Thyroid gland (tissue), 4 donors: ENCODE measurements around the gene EYS. TPM values are rescaled to one million over a fixed set of nuclear protein-coding genes. Genes with fewer than 3 reads are reported as not detected.
"Not testable (repeated sequence)": the region's sequence is repeated elsewhere in the genome, so short reads cannot be mapped to it uniquely, and the experiment has no call there.

Experiments
- DNase-seq, 2 donors: peaks; one replicate each; pipeline ENCODE4 v3.0.0-alpha.2; 2019
- H3K27ac ChIP-seq, 3 donors: fragments of 200-600 bp; sonication (generic); 1 replicate in 2 of 3; 2 replicates in 1 of 3; pipeline ENCODE4 v1.5.1; 2016 to 2019; ENCODE audit warnings: mild to moderate bottlenecking in 1 of 3, moderate library complexity in 1 of 3
- H3K27me3 ChIP-seq: fragments of 200-600 bp; sonication (generic); one replicate; pipeline ENCODE4 v1.5.1; 2019
- H3K36me3 ChIP-seq, 2 donors: fragments of 200-600 bp; sonication (generic); one replicate each; pipeline ENCODE4 v1.5.1; 2016 to 2019
- H3K4me1 ChIP-seq, 2 donors: fragments of 200-600 bp; sonication (generic); one replicate each; pipeline ENCODE4 v1.5.1; 2017 to 2019
- H3K4me3 ChIP-seq, 3 donors: fragments of 200-600 bp; sonication (generic); replicated peaks in 1 of 3; 1 replicate in 2 of 3; 2 replicates in 1 of 3; pipeline ENCODE4 v1.5.1; 2016; ENCODE audit warnings: mild to moderate bottlenecking in 1 of 3
- H3K9me3 ChIP-seq: fragments of 200-600 bp; sonication (generic); one replicate; pipeline ENCODE4 v1.5.1; 2017
- CTCF ChIP-seq, 6 experiments: fragments of 200-600 bp in 3 of 6; fragments of 450-650 bp in 3 of 6; sonication (generic) in 3 of 6; IDR thresholded peaks; one replicate each; pipeline ENCODE4 v1.5.1; 2016 to 2019; ENCODE audit warnings: antibody characterized with exemption in 6 of 6, mild to moderate bottlenecking in 2 of 6, inconsistent platforms in 1 of 6, moderate library complexity in 1 of 6
- POLR2A ChIP-seq, 2 donors: fragments of 450-650 bp; IDR thresholded peaks; one replicate each; pipeline ENCODE4 v1.6.1; 2017; ENCODE audit warnings: antibody characterized with exemption in 2 of 2, mild to moderate bottlenecking in 2 of 2, moderate library complexity in 1 of 2
- WGBS, 2 donors: methylation state at CpG; one replicate each; pipeline ENCODE4 v1.1.5; 2017; 5-methylcytosine and 5-hydroxymethylcytosine counted together
- intact Hi-C: fragments of 100-400 bp; cut with DNase I; formaldehyde crosslinking; loops from one replicate; pipeline ENCODE4 v1.15.1; 2023
- total RNA-seq, 4 donors: library from RNA; depleted of rRNA; stranded (reverse); fragments of >200 nt; gene quantifications; one replicate each; pipeline ENCODE4 v1.2.3, GENCODE V29; 2016

EYS gene
- total RNA-seq, 4 donors from 2014 or later, result not detected

GRCh38 chr6:63904650-63905248 lies 1802.3 kb downstream of the EYS start:
- Histone ChIP-seq H3K27ac (no peak overlapping the region), H3K4me1 (no peaks in the 10 kb centered on the region), H3K36me3 (no peaks in the 10 kb centered on the region), H3K9me3 (no peaks in the 10 kb centered on the region), H3K4me3 (no peak overlapping the region), H3K27me3 (no peaks in the 10 kb centered on the region)
- intact Hi-C loops, result no loop called here
- 72 to 75% methylated on average over 4 of the region's 4 CpGs for WGBS, 2 donors
- no peak for DNase-seq
- no peak for TF ChIP-seq CTCF (IDR thresholded peaks at IDR 0.05)
- no peak for TF ChIP-seq POLR2A (IDR thresholded peaks at IDR 0.05)

DNA sequence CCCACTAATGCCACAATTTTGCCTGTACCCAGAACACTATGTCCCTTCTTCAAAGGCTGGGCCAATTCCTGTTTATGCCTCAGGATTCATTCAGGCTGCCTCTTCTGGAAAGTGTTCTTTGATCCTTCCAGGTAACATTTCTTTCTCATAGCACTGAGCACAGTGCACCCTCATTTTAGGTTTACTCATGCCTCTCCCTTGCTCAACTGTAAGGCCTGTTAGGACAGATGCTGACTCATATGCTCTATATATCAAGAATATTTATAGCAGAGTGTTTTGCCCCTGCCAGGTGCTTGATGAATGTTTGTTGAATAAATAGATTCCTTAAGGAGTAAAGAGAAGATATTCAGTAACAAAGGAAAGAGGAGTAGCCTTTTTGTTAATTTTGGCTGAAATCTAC lies 1807.5 kb downstream of the EYS start:
- TF ChIP-seq CTCF (IDR thresholded peaks at IDR 0.05) (no peak), POLR2A (IDR thresholded peaks at IDR 0.05) (no peak)
- Histone ChIP-seq H3K4me3 (no peak overlapping the region), H3K27me3 (no peaks in the 10 kb centered on the region), H3K27ac (no peak overlapping the region), H3K36me3 (no peaks in the 10 kb centered on the region), H3K4me1 (no peaks in the 10 kb centered on the region), H3K9me3 (no peaks in the 10 kb centered on the region)
- no peak for DNase-seq
- intact Hi-C loops, result no loop called here

DNA sequence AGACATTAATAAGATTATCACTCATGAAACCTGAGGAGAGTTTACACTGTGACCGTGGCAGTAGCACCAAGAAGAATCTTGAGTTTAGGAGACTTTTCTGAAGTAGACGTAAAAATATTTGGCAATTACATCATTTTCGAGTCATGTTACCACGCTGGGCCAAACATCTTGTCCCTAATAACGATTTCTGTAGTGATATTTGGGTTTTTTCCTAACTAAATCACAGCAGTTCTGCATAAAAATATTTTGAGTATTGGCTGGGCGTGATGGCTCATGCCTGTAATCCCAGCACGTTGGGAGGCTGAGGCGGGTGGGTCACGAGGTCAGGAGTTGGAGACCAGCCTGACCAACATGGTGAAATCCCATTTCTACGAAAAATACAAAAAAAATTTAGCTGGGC lies 1809.1 kb downstream of the EYS start:
- Histone ChIP-seq H3K27ac (no peak overlapping the region), H3K27me3 (no peaks in the 10 kb centered on the region), H3K9me3 (no peaks in the 10 kb centered on the region), H3K4me3 (no peak overlapping the region), H3K4me1 (no peaks in the 10 kb centered on the region), H3K36me3 (no peaks in the 10 kb centered on the region)
- DNase-seq, result no peak
- WGBS, 2 donors, result 87 to 90% methylated on average over 10 of the region's 10 CpGs
- intact Hi-C loops, result no loop called here
- TF ChIP-seq CTCF (IDR thresholded peaks at IDR 0.05), result no peak
- no peak for TF ChIP-seq POLR2A (IDR thresholded peaks at IDR 0.05)

GRCh38 chr6:63897459-63897858 lies 1809.6 kb downstream of the EYS start:
- Histone ChIP-seq H3K4me1 (no peaks in the 10 kb centered on the region), H3K27me3 (no peaks in the 10 kb centered on the region), H3K9me3 (no peaks in the 10 kb centered on the region), H3K4me3 (no peak overlapping the region), H3K36me3 (no peaks in the 10 kb centered on the region), H3K27ac (no peak overlapping the region)
- no peak for TF ChIP-seq CTCF (IDR thresholded peaks at IDR 0.05)
- TF ChIP-seq POLR2A (IDR thresholded peaks at IDR 0.05), result no peak
- DNase-seq, result no peak
- WGBS, 2 donors, result 88 to 90% methylated on average over 3 of the region's 3 CpGs
- intact Hi-C loops, result no loop called here

DNA sequence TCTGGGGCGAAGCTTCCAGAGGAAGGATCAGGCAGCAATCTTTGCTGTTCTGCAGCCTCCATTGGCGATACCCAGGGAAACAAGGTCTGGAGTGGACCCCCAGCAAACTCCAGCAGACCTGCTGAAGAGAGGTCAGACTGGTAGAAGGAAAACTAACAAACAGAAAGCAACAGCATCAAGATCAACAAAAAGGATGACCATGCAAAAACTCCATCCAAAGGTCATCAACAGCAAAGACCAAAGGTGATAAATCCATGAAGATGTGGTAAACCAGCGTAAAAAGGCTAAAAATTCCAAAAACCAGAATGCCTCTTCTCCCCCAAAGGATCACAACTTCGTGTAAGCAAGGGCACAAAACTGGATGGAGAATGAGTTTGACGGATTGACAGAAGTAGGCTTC lies 1818.6 kb downstream of the EYS start:
- intact Hi-C loops, result no loop called here
- Histone ChIP-seq H3K27ac (no peak overlapping the region), H3K4me1 (no peaks in the 10 kb centered on the region), H3K27me3 (no peaks in the 10 kb centered on the region), H3K9me3 (no peaks in the 10 kb centered on the region), H3K4me3 (no peak overlapping the region), H3K36me3 (no peaks in the 10 kb centered on the region)
- TF ChIP-seq CTCF (IDR thresholded peaks at IDR 0.05), result no peak
- TF ChIP-seq POLR2A (IDR thresholded peaks at IDR 0.05), result no peak
- DNase-seq, result no peak
- 86 to 87% methylated on average over 5 of the region's 5 CpGs for WGBS, 2 donors

GRCh38 chr6:63887804-63888203 lies 1819.2 kb downstream of the EYS start:
- H3K4me3 ChIP-seq, intact Hi-C loops, H3K4me1 ChIP-seq, DNase-seq, H3K9me3 ChIP-seq, H3K36me3 ChIP-seq, H3K27me3 ChIP-seq, H3K27ac ChIP-seq: not testable (repeated sequence)
- WGBS, 2 donors, result 10 to 67% methylated on average over 1 of the region's 1 CpG
